ENCODE data around the gene TSPAN18.

Gene TSPAN18

GRCh38 chr11:44711787-44712608 lies 14.8 kb upstream of the TSPAN18 start:
- no peak for DNase-seq

- DNase-seq, result no peak
Measured at GRCh38 chr11:44713022-44713421, 13.7 kb upstream of the TSPAN18 start.

GRCh38 chr11:44716256-44716655 lies 10.5 kb upstream of the TSPAN18 start:
- DNase-seq, result no peak

- DNase-seq, result no peak
Measured at GRCh38 chr11:44718057-44718456, 8.7 kb upstream of the TSPAN18 start.

- no peak for DNase-seq
Measured at GRCh38 chr11:44718612-44719390, 8.0 kb upstream of the TSPAN18 start.

GRCh38 chr11:44725016-44725685 lies 1.6 kb upstream of the TSPAN18 start:
- no peak for DNase-seq

- DNase-seq, result no peak
Measured at GRCh38 chr11:44725757-44726282, 942 bp upstream of the TSPAN18 start.

GRCh38 chr11:44727114-44727372 lies 281 bp downstream of the TSPAN18 start:
- DNase-seq, result no peak

- DNase-seq, result peak; percentile 76
Measured at GRCh38 chr11:44727373-44728287, 868 bp downstream of the TSPAN18 start.

GRCh38 chr11:44728491-44728910 lies 1.7 kb downstream of the TSPAN18 start:
- no peak for DNase-seq

- DNase-seq, result no peak
Measured at GRCh38 chr11:44729063-44729462, 2.3 kb downstream of the TSPAN18 start.

GRCh38 chr11:44729713-44730112 lies 3.0 kb downstream of the TSPAN18 start:
- DNase-seq, result no peak

GRCh38 chr11:44730775-44731174 lies 4.0 kb downstream of the TSPAN18 start:
- DNase-seq, result no peak

- DNase-seq, result no peak
Measured at GRCh38 chr11:44731685-44732430, 5.1 kb downstream of the TSPAN18 start.

- no peak for DNase-seq
Measured at GRCh38 chr11:44732564-44732963, 5.8 kb downstream of the TSPAN18 start.

- no peak for DNase-seq
Measured at GRCh38 chr11:44733877-44734276, 7.1 kb downstream of the TSPAN18 start.

- no peak for DNase-seq
Measured at GRCh38 chr11:44734843-44735381, 8.2 kb downstream of the TSPAN18 start.

- DNase-seq, result no peak
Measured at GRCh38 chr11:44736791-44737190, 10.0 kb downstream of the TSPAN18 start.

GRCh38 chr11:44737245-44738085 lies 10.7 kb downstream of the TSPAN18 start:
- no peak for DNase-seq

- no peak for DNase-seq
Measured at GRCh38 chr11:44738791-44739190, 12.0 kb downstream of the TSPAN18 start.

All from stimulated activated naive CD4-positive, alpha-beta T cell treated with Interleukin-2 at 50 U/mL for 16 hours (primary cell).